M059J (cell line): Measurements from ENCODE around the gene ELP2. TPM values are rescaled to one million over a fixed set of nuclear protein-coding genes. Genes with fewer than 3 reads are reported as not detected.
"Not testable (repeated sequence)": the region's sequence is repeated elsewhere in the genome, so short reads cannot be mapped to it uniquely, and the experiment has no call there.

Source experiments
- DNase-seq: peaks from one replicate; pipeline ENCODE4 v3.0.0-alpha.2; 2012; ENCODE audit warnings: low read depth
- total RNA-seq: library from RNA; depleted of rRNA; stranded (reverse); fragments of >200 nt; shearing (Covaris generic); gene quantifications from 2 replicates; pipeline ENCODE4 v1.2.3, GENCODE V29; 2014

Gene ELP2
- total RNA-seq, 1 experiment from 2014 or later, result 63.9 TPM

- no peak for DNase-seq
Observed at GRCh38 chr18:36157441-36157840, 27.7 kb downstream of the ELP2 start.

- DNase-seq, result peak; percentile 72
Observed at GRCh38 chr18:36158266-36158867, 28.7 kb downstream of the ELP2 start.

GRCh38 chr18:36160959-36161371 lies 31.3 kb downstream of the ELP2 start:
- DNase-seq, result no peak

- no peak for DNase-seq
Observed at GRCh38 chr18:36162981-36163380, 33.3 kb downstream of the ELP2 start.

GRCh38 chr18:36167692-36168218 lies 38.1 kb downstream of the ELP2 start:
- DNase-seq, result no peak

GRCh38 chr18:36168296-36168695 lies 38.6 kb downstream of the ELP2 start:
- not testable (repeated sequence) for DNase-seq

GRCh38 chr18:36169938-36170337 lies 40.2 kb downstream of the ELP2 start:
- DNase-seq, result no peak

GRCh38 chr18:36175481-36175880 lies 45.8 kb downstream of the ELP2 start:
- DNase-seq, result no peak

GRCh38 chr18:36176177-36176584 lies 46.5 kb downstream of the ELP2 start:
- DNase-seq, result peak; percentile 84

GRCh38 chr18:36176711-36177110 lies 47.0 kb downstream of the ELP2 start:
- DNase-seq, result peak; percentile 97

GRCh38 chr18:36177913-36178312 lies 48.2 kb downstream of the ELP2 start:
- DNase-seq, result no peak

- DNase-seq, result peak; percentile 84
Observed at GRCh38 chr18:36179562-36180355, 50.1 kb downstream of the ELP2 start.

GRCh38 chr18:36181441-36181840 lies 51.7 kb downstream of the ELP2 start:
- no peak for DNase-seq

- DNase-seq, result no peak
Observed at GRCh38 chr18:36181898-36182506, 52.3 kb downstream of the ELP2 start.

GRCh38 chr18:36183033-36183432 lies 53.3 kb downstream of the ELP2 start:
- DNase-seq, result no peak

- no peak for DNase-seq
Observed at GRCh38 chr18:36183987-36184386, 54.3 kb downstream of the ELP2 start.

- no peak for DNase-seq
Observed at GRCh38 chr18:36185157-36185556, 55.5 kb downstream of the ELP2 start.

- DNase-seq, result no peak
Observed at GRCh38 chr18:36185901-36186460, 56.3 kb downstream of the ELP2 start.

GRCh38 chr18:36186461-36187192 lies 56.9 kb downstream of the ELP2 start:
- DNase-seq, result peak; percentile 31

- peak; percentile 77 for DNase-seq
Observed at GRCh38 chr18:36187193-36187825, 57.6 kb downstream of the ELP2 start, which contains the start of gene MOCOS. Gene MOCOS, plus strand, starts transcription at chr18:36187497. Its CDS starts 43 bp downstream, at chr18:36187540.
